HG02759 (cell line): Measurements from ENCODE around the gene FRMD1.
"Not testable (repeated sequence)": the region's sequence is repeated elsewhere in the genome, so short reads cannot be mapped to it uniquely, and the experiment has no call there.

Experiments used
- ATAC-seq: cut with Tn5 transposase; IDR thresholded peaks from one replicate; pipeline ENCODE4 v1.9.1; 2021; ENCODE audit warnings: mild to moderate bottlenecking, moderate library complexity; ENCODE audit not compliant: unreplicated experiment

Gene FRMD1

DNA sequence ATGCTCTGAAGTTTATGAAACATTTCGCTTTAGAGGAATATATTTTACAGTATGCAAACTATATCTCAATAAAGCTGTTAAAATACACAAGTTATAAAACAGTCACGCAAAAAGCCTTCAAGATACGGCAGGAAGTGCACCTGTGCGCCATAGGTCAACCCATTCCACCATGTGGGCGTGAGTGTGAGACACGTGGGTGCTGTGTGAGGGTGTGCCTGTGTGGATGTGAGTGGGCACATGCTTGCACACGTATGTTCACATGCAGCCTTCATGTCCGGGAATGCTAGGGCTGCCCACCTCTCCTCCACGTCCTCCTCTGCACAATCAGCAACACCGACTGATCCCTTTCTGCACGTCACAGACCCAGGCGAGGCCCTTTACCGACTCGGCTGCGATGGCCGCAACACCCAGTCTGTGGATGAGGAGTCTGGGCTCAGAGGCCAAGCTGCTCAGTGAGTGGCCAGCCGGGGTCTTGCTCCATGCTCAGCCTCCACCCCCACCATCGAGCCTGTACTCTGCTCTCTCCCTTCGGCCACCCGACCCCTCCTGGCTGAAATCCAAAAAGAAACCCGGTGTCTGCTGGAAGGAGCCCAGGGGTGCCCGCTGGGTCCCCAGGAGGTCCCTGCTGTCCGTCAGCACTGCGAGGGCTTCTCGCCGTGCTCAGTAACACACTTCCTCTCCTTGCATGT, 3.0 kb upstream of the FRMD1 start:
- ATAC-seq, result no peak

DNA sequence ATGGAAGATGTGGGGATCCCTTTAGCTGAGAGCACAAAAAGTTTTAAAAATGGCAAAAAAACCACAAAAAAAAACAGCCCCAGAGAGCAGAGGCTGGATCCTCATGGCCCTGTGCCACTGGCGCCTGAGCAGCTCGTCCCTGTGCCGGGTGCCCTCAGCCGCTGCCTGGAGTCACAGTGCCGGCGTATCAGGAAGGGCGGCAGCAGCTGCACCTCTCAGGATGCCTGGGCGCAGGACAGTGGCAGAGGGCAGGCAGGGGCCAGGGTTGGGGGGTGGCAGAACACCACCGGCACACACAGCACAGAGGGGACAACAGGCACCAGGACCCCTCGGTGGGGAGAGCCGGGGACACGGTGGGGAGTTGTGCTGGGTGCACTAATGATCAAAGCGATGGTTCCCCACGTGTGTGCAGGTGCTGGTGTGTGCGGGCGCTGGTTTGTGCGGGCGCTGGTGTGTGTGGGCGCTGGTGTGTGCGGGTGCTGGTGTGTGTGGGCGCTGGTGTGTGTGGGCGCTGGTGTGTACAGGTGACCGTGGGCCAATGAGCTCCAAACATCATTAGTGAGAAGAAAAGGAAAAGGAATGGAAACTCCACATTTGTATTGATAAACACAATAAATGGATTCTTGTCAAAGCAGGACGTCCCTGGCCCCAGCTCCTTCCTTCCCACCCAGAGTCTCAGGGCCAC, 1.5 kb upstream of the FRMD1 start:
- no peak for ATAC-seq

DNA sequence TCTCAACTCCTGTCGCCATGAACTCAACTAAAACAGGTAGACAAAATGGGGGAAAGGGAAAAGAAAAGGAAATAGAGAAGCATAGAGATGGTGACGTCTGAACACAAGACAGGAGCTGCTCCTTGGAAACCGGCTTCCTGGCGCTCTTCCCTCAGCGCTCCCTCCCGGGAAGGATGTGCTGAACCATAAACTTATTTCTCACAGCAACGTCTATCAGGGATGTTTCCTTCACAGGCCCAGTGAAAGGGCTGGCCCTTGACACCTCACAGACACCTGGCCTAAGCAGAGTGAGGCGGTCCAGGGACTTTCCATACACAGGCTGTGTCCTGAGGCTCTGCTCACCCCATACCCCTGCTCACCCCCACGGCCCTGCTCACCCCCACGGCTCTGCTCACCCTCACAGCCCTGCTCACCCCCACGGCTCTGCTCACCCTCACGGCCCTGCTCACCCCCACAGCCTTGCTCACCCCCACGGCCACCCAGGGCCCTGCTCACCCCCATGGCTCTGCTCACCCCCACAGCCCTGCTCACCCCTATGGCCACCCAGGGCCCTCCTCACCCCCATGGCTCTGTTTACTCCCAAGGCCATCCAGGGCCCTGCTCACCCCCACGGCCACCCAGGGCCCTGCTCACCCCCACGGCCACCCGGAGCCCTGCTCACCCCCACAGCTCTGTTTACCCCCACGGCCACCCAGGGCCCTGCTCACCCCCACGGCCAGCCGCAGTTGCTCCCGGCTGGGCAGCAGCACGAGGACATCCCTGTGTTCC, 653 bp downstream of the FRMD1 start:
- ATAC-seq, result no peak

DNA sequence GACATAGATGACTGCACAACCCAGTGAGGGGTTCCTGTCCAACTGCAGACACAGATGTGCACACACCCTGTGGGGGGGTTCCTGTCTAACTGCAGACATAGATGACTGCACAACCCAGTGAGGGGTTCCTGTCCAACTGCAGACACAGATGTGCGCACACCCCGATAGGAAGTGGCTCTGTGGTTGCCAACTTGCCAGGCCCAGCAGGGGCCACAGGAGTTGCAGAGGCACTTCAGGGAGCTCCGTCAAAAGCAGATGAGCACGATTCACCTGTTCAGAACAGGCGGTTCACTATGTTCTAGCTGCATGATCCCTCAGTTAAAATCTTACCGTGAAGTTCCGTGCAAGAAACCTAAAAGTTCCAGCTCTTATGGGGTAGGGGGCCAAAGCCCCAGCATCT, 1.6 kb downstream of the FRMD1 start:
- not testable (repeated sequence) for ATAC-seq

DNA sequence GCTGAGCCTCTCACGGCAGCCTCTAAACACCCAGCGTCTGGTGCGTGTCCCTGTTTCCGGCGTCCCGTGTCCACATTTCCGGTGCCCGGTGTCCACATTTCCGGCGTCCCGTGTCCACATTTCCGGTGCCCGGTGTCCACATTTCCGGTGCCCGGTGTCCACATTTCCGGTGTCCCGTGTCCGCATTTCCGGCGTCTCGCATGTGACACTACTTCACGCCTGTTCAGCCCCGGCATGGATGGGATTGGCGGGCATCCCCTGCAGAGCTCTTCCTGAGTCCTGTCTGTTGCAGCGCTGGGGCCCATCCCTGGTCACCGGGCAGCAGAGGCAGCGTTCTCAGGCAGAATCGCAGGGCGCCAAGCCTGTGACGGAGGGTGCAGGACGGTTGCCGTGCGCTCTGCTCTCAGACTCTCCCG, 3.2 kb downstream of the FRMD1 start:
- ATAC-seq, result no peak

DNA sequence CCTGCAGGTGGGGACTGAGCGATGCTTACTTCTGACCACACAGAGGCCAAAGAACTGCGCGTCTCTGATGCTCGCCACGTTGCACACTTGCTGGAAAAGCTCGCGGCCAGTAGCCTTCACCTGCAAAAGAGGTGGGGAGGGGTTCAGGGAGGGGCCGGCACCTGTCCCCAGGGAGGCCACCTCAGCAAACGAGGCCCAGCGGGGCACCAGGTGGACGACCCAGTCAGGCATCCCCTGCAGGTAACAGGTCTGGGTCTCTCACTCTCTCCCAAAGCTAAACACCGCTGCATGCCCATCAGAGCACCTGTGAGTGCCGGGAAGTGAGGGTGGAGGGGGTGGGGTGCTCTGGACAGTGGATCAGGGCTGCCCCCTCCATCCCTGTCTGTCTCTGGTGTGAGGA, 3.8 kb downstream of the FRMD1 start:
- no peak for ATAC-seq

DNA sequence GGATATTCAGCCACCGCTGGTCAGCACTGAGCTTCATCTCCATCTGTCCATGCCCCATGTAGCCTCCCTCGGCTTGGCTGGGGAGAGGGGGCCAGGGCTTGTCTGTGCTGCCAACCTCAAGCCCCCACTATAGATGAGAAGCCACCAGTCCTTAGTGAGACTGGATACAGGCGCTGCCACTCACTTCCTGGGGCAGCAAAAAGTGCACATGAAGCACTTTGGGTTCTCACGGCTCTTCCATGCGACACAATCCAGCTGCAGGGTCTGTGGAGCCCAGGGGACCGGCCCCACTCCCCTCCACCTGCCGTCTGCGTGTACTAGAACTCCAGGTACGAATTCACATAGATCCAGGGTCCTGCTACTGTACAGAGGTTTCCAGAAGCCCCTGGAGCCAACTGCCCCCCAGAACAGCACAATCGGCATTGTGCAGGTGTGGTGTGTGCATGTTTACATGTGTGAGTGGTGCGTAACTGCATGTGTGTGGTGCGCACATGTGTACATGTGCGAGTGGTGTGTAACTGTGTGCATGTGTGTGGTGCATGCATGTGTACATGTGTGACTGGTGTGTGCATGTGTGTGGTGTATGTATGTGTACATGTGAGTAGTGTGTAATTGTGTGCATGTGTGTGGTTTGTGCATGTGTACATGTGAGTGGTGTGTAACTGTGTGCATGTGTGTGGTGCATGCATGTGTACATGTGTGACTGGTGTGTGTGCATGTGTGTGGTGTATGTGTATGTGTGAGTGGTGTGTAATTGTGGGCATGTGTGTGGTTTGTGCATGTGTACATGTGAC, 4.9 kb downstream of the FRMD1 start:
- no peak for ATAC-seq

DNA sequence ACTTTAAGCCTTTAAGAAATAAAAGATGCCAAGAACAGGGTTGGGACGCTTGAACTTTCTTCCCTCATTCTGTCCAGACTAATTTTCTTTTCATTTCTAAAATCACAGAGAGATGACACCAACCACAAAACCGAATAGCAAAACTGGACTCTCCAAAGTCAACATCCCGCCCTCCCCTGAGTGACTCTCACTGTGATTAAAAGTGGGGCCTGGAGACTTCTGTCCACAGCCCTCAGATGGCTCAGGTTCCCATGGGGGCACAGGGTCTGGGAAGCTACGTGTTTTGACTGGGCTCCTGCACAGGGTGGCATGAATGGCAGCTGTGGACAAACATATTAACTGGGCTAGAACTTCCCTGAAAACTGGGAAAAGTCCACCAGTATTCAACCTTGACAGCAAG, 6.3 kb downstream of the FRMD1 start:
- ATAC-seq, result no peak

DNA sequence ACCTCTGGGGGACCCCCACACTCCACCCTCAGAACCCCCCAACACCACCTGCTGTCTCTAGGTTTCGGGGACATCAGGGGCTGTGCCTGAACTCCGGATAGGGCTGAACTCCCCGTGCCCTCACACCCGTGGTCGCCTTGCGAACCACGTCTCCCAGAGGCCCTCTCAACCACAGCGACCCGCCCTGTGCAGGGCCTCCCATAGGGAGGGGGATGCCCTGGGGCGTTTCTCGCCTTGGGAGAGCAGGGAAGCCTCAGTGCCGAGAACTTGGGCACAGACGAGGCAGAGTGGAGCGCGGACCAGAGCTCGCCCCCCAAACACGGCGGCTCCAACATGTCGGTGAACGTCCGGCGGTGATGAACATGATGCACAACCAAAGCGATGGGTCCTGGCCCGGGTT, 6.8 kb downstream of the FRMD1 start:
- ATAC-seq, result no peak

DNA sequence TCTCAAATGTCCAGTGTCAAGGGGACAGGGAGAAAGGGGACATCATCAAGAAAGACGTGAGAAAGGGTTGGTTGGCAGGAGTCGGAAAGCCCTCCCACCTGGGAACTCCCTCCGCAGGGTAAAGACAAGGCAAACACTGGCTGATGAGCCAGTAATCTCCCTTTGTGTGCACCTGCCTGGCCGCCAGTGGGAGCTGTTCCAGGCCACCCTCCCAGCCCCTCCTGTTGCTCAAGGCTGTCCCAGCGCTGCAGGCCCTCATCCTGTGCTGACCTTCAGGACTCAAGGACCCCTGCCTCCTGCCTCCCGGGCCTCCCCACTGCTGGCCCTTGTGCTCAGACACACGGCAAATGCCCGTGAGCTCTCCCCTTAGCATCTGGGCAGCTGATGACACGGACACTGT, 7.4 kb downstream of the FRMD1 start:
- no peak for ATAC-seq

DNA sequence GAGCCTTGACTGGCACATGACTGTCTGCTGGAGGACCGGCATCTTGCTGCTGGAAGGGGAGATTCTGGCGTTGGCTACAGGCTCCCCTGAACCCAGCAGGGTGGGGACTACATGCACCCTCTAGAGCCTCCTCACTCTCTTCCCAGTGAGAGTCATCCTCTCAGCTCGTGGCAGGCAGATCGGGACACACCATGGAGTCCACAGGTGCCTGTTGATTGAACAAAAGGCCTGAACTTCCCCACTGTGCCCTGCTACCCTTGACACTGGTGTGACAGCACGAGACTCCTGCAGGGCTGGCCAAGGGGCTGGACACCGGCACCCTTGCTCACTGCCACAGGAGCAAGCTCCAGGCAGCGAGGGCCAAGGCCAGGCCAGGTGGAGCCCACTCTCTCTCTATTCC, 8.2 kb downstream of the FRMD1 start:
- no peak for ATAC-seq

DNA sequence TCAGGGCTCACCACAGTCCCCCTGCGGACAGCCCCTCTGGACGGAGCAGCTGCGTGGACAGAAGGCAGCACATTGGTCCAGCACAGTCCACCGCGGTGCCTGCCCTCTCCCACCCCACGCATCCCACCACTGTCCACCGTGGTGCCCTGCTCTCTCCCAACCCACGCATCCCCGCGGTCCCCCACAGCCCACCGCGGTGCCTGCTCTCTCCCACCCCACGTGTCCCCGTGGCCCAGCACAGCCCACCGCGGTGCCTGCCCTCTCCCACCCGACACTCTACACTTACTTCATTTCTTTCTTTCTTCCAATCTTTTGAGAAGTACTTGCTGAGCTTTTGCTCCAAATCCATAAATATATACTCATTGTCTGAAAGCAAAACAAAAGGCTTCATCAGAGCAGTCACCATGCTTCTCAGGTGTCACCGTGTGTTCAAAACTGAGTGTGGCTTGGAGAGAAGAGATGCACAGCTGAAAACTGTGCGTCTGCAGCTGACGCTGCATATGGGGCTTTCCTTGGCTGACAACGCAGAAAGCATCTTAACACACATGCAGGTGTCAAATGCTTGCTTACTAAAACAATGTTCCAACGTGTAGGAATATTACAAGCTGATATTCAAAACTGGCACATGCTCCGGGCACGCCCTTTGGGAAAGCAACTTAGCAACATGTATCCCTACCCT, 11.8 kb downstream of the FRMD1 start:
- no peak for ATAC-seq

DNA sequence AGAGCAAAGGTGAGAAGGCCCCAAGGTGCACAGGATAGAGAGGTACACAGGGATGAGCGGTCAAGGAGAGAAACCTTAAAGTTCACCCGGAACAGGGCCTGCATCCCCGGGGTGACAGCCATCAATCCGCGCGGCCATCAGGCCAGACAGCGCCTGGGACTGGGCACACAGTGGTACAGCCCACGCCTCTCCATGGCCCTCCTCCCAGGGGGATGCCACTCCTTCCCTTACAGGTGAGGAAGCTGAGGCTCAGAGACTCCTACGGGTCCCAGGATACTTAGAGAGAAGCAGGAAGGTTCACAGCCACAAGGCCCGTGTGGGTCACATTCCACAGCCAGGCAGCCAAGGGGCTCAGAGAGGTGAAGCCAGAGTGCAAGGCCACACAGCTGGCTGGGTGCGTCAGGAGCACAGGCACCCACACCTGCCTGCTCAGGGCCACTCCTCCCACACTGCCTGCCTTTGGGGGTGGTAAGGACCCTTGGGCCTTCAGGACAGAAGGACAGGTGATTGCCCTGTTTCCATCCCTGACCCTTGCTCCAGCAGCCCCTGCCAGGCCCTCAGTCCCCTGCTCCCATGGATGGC, 14.7 kb downstream of the FRMD1 start:
- ATAC-seq, result no peak

DNA sequence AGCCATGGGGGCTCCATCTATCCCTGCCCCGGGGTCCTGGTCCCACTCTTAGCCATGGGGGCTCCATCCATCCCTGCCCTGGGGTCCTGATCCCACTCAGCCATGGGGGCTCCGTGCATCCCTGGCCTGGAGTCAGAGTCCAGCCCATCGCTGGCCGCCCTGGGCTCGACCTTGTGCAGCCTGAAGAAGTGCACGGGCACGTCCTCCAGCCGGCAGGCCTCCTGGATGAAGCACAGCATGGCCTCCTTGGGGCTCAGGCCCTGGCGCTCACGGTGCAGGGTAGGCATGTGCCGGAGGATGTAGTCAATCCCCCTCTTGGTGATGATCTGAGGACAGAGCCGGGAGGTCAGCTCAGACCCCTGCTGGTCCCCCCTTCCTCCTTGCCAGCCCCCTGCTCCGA, 15.6 kb downstream of the FRMD1 start:
- no peak for ATAC-seq

DNA sequence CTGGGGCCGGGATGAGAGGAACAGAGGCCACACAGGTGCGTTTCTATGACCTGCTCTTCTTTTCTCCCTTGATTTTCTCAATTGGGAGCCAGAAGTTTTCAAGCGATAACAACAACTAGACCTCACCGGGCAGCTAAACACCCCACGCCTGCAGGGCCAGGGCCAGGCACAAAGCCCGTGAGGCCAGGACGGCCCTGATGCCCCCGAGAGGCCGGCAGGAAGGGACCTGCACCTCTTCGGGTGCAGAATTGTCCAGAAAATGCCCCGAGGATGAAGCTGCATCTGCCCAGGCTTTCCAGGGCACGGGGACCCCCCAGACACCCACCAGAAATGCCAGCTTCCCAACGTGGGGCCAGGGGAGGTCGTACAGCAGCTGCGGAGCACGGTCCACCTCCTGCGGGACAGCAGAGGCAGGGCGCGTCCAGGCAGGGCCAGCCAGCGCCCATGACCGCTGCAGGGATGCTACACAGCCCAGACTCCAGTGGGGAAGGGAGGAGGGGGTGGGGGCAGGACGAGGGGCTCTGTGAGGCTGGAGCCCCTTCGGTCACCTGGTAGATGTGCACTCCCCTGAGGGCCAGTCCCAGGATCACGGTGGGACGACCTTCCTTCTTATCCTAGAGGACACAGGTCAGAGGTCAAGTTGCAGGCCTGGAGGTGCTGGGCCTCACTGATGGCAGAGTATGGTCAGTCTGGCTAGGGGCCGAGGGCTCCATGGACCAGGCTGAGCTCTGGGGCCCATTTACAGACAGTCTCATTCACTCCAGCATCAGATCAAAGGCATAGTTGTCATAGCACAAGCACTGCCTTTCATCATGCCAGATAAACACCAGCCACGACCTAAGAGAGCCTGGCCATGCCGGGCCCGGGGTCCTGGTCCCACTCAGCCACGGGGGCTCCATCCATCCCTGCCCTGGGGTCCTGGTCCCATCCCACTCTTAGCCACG, 16.4 kb downstream of the FRMD1 start:
- ATAC-seq, result no peak

DNA sequence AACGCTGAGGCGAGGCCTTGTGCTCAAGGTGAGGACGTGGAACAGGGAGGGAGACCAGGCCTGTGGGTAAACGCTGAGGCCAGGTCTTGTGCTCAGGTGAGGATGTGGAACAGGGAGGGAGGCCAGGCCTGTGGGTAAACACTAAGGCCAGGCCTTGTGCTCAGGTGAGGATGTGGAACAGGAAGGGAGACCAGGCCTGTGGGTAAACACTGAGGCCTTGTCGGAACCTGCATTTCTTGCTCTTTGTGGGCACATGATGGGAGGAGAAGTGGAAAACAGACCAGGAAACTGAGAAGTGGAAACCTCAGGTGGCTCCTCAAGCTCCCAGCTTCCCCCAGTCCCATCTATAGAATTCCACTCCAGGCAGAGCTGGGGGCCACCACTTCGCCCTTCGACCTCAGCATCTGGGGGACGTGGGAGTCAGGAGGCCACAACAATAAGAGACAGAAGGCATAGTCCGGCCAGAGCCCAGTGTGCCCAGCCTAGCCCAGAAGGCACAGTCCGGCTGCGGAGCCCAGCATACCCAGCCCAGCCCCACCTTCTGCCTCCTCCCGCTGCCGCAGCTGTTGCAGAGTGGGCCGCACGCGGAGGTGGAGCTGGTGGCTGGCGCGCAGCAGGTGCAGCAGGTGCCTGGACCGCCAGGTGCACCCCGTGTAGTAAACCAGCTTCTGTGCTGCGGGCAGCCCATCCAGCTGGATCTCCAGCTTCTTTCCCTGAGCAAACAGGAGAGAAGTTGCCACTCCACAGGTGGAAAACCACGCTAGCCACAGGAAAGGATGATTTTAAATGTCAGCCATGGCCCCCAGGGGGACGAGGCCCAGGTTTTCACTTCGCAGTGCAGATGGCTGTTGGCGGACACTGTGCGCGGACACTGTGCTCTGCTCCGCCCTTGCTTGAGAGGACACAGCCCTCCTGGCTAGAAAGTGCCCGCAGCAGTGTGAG, 17.5 kb downstream of the FRMD1 start:
- ATAC-seq, result no peak

DNA sequence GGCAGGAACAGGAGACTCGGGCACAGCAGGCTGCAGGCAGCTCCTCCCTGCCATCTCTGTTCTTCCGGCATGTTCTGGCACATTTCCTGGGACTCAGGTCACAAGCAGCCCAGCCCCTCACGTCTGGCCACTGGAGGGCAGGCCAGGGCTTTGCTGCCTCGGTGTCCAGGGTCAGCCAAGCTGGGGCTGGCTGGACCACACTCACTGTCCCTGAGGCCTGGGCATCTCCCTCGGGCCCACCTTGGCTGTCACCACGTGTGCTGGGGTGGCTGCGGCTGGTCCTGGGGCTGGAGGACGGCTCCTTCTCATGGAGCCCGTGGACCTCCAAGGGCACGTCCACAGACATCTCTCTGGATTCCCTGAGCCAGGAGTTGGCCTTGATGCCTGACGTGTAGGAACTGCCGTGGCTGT, 18.5 kb downstream of the FRMD1 start:
- no peak for ATAC-seq
